Ishikawa (cell line): ENCODE data around the gene SP7.

Experiments used
- CEBPB ChIP-seq: IDR thresholded peaks from 2 replicates; pipeline ENCODE4 v1.6.1; 2012
- CREB1 ChIP-seq: IDR thresholded peaks from 2 replicates; pipeline ENCODE4 v1.6.1; 2012; ENCODE audit warnings: low read depth
- EGR1 ChIP-seq: IDR thresholded peaks from 2 replicates; pipeline ENCODE4 v1.6.1; 2012
- EP300 ChIP-seq: IDR thresholded peaks from 2 replicates; pipeline ENCODE4 v1.6.1; 2012; ENCODE audit warnings: borderline replicate concordance
- FOXM1 ChIP-seq: IDR thresholded peaks from 2 replicates; pipeline ENCODE4 v1.6.1; 2012; ENCODE audit warnings: low read depth, borderline replicate concordance
- NFIC ChIP-seq: IDR thresholded peaks from 2 replicates; pipeline ENCODE4 v1.6.1; 2012
- RAD21 ChIP-seq: IDR thresholded peaks from 2 replicates; pipeline ENCODE4 v1.6.1; 2012; ENCODE audit warnings: low read depth
- TAF1 ChIP-seq: IDR thresholded peaks from 2 replicates; pipeline ENCODE4 v1.6.1; 2012; ENCODE audit warnings: low read depth, mild to moderate bottlenecking
- TCF12 ChIP-seq: IDR thresholded peaks from 2 replicates; pipeline ENCODE4 v1.6.1; 2012; ENCODE audit warnings: low read depth
- TEAD4 ChIP-seq: IDR thresholded peaks from 2 replicates; pipeline ENCODE4 v1.6.1; 2012
- YY1 ChIP-seq: IDR thresholded peaks from 2 replicates; pipeline ENCODE4 v1.6.1; 2012; ENCODE audit warnings: low read depth
- ZBTB7A ChIP-seq: IDR thresholded peaks from 2 replicates; pipeline ENCODE4 v1.6.1; 2012; ENCODE audit warnings: low read depth
- TF ChIP-seq, protein P1 (sequence below): IDR thresholded peaks from 2 replicates; pipeline ENCODE4 v1.6.1; 2012
- TF ChIP-seq, protein P2 (sequence below): IDR thresholded peaks from 2 replicates; pipeline ENCODE4 v1.6.1; 2012
- TF ChIP-seq, protein P3 (sequence below): IDR thresholded peaks from 2 replicates; pipeline ENCODE4 v1.6.1; 2012; ENCODE audit warnings: low read depth, mild to moderate bottlenecking

SP7 gene

DNA sequence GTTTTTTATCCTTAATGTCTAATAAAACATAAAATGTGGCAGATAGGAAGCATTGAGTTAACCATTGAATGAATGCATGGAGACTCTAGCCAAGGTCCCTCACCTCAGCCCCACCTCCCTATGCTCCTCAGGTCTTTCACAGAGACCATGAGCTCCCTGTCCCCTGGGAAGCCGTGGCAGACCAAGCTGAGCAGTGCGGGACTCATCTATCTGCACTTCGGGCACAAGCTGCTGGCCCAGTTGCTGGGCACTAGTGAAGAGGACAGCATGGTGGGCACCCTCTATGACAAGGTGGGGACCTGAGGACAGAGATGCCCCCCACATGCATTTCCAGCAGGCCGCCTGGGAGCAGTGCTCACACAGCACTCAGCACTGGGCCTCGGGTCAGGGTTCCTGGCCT lies 33.3 kb downstream of the SP7 start:
- TF ChIP-seq, protein P1, sequence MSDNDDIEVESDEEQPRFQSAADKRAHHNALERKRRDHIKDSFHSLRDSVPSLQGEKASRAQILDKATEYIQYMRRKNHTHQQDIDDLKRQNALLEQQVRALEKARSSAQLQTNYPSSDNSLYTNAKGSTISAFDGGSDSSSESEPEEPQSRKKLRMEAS: no peak
- TF ChIP-seq NFIC (no peak), EGR1 (no peak), TCF12 (no peak), RAD21 (no peak), EP300 (no peak), CEBPB (no peak), ZBTB7A (no peak), YY1 (no peak), TAF1 (no peak), TEAD4 (no peak), CREB1 (no peak), FOXM1 (no peak)
- TF ChIP-seq, protein P2, sequence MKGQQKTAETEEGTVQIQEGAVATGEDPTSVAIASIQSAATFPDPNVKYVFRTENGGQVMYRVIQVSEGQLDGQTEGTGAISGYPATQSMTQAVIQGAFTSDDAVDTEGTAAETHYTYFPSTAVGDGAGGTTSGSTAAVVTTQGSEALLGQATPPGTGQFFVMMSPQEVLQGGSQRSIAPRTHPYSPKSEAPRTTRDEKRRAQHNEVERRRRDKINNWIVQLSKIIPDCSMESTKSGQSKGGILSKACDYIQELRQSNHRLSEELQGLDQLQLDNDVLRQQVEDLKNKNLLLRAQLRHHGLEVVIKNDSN: no peak

DNA sequence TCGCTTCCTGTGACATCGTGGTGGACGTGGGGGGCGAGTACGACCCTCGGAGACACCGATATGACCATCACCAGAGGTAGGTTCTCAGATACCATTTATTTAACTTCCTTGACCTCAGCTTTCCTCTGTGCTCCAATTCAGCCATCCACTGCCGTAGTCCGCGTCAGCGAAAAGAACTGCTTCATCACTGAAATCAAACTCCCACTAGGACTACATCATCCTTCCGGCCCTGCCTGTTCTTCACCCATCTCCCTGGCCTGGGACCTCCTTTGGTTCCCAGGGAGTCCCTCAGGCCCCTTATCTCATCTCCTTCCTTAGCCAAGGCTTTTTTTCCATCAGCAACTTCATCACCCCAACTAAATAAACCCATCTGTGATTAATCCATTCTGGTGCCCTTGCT lies 36.0 kb downstream of the SP7 start:
- TF ChIP-seq ZBTB7A: no peak
- no peak for TF ChIP-seq TAF1
- TF ChIP-seq, protein P1: no peak
- no peak for TF ChIP-seq TCF12
- no peak for TF ChIP-seq EP300
- no peak for TF ChIP-seq CEBPB
- TF ChIP-seq, protein P2: no peak
- TF ChIP-seq EGR1: no peak
- TF ChIP-seq FOXM1: no peak

DNA sequence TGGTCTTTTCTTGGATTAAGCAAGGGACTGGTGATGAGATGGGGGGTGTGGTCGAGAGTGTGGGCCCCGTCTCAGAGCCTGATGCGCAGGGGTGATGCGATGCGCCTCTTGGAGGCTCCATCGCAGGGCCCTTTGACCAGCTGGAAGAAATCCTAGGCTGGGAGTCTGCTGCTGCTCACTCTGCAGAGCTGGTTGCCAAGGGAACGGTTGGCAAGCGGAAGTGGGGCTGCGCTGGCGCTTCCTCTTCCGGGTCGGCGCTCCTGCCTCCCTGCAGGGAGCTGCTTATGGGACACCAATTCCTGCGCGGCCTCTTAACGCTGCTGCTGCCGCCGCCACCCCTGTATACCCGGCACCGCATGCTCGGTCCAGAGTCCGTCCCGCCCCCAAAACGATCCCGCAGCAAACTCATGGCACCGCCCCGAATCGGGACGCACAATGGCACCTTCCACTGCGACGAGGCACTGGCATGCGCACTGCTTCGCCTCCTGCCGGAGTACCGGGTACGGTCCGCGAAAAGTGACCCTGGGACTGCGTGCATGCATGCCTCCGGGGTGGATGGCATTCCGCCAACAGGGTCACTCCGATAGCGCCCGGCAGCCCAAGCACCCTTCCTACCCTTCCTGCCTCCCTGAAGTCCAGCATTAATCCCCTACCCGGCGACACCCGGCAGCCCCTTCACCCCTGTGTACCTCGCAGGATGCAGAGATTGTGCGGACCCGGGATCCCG lies 36.5 kb downstream of the SP7 start, which contains the start of gene MYG1:
TSS of gene MYG1 (plus strand) at position 242 of the 727 bp plus-strand sequence. CDS start at position 285, 43 bp downstream.
- peak; percentile 67 for TF ChIP-seq NFIC
- TF ChIP-seq CREB1: no peak
- peak; percentile 83 for TF ChIP-seq YY1
- TF ChIP-seq, protein P1: peak; percentile 89
- TF ChIP-seq RAD21: no peak
- peak; percentile 80 for TF ChIP-seq TCF12
- peak; percentile 27; the same call in 1 of the 2 replicates for TF ChIP-seq TEAD4
- peak; percentile 48; the same call in 1 of the 2 replicates for TF ChIP-seq EP300
- TF ChIP-seq, protein P3, sequence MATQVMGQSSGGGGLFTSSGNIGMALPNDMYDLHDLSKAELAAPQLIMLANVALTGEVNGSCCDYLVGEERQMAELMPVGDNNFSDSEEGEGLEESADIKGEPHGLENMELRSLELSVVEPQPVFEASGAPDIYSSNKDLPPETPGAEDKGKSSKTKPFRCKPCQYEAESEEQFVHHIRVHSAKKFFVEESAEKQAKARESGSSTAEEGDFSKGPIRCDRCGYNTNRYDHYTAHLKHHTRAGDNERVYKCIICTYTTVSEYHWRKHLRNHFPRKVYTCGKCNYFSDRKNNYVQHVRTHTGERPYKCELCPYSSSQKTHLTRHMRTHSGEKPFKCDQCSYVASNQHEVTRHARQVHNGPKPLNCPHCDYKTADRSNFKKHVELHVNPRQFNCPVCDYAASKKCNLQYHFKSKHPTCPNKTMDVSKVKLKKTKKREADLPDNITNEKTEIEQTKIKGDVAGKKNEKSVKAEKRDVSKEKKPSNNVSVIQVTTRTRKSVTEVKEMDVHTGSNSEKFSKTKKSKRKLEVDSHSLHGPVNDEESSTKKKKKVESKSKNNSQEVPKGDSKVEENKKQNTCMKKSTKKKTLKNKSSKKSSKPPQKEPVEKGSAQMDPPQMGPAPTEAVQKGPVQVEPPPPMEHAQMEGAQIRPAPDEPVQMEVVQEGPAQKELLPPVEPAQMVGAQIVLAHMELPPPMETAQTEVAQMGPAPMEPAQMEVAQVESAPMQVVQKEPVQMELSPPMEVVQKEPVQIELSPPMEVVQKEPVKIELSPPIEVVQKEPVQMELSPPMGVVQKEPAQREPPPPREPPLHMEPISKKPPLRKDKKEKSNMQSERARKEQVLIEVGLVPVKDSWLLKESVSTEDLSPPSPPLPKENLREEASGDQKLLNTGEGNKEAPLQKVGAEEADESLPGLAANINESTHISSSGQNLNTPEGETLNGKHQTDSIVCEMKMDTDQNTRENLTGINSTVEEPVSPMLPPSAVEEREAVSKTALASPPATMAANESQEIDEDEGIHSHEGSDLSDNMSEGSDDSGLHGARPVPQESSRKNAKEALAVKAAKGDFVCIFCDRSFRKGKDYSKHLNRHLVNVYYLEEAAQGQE: no peak
- TF ChIP-seq CEBPB: no peak
- TF ChIP-seq FOXM1: no peak
- TF ChIP-seq, protein P2: 0 out of 2 replicates have a peak, but pooled peaks have one; percentile 19
- peak; percentile 84 for TF ChIP-seq TAF1
- no peak for TF ChIP-seq ZBTB7A
- TF ChIP-seq EGR1: no peak

DNA sequence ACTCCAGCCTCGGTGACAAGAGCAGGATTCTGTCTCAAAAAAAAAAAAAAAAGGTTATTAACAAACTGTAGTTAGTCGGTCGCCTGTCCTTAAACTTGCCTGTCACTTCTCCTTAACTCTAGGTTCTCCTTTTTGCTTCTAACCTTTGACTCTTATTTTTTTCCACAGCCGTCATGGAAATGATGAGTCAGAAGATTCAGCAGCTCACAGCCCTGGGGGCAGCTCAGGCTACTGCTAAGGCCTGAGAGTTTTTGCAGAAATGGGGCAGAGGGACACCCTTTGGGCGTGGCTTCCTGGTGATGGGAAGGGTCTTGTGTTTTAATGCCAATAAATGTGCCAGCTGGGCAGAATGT lies 37.1 kb downstream of the SP7 start:
- TF ChIP-seq TCF12 (no peak), TAF1 (no peak), YY1 (no peak), ZBTB7A (no peak), CREB1 (no peak), CEBPB (no peak), FOXM1 (no peak), EGR1 (no peak)
- TF ChIP-seq, protein P1: no peak
- TF ChIP-seq, protein P2: no peak
- TF ChIP-seq, protein P3: no peak
